Upper lobe of right lung (tissue), 1 donor: ENCODE data around the gene UBXN4. TPM values are rescaled to one million over a fixed set of nuclear protein-coding genes. Genes with fewer than 3 reads are reported as not detected.
"Not testable (repeated sequence)": the region's sequence is repeated elsewhere in the genome, so short reads cannot be mapped to it uniquely, and the experiment has no call there.

Source experiments
- ATAC-seq: fragments of 200-7000 bp; cut with Tn5 transposase; one replicate; pipeline ENCODE4 v1.9.1; 2020; ENCODE audit warnings: mild to moderate bottlenecking, moderate library complexity
- DNase-seq: peaks from one replicate; pipeline ENCODE4 v3.0.0-alpha.2; 2020
- H3K27ac ChIP-seq: fragments of 200-600 bp; one replicate; pipeline ENCODE4 v1.8.0; 2022
- H3K27me3 ChIP-seq: fragments of 200-600 bp; one replicate; pipeline ENCODE4 v1.8.0; 2022; ENCODE audit warnings: mild to moderate bottlenecking
- H3K36me3 ChIP-seq: fragments of 200-600 bp; one replicate; pipeline ENCODE4 v1.8.0; 2022
- H3K4me1 ChIP-seq: fragments of 200-600 bp; one replicate; pipeline ENCODE4 v1.8.0; 2022
- H3K4me3 ChIP-seq: fragments of 200-600 bp; one replicate; pipeline ENCODE4 v1.8.0; 2022; ENCODE audit warnings: mild to moderate bottlenecking
- H3K9me3 ChIP-seq: fragments of 200-600 bp; one replicate; pipeline ENCODE4 v1.8.0; 2022
- CTCF ChIP-seq: fragments of 200-600 bp; IDR thresholded peaks from one replicate; pipeline ENCODE4 v1.8.0; 2022; ENCODE audit warnings: antibody characterized with exemption
- intact Hi-C: fragments of 100-400 bp; cut with DNase I; formaldehyde crosslinking; loops from one replicate; pipeline ENCODE4 v1.11.0; 2022
- long read RNA-seq: library from polyadenylated mRNA; unstranded; transcript quantifications from one replicate; pipeline ENCODE4 v2.0.0, GENCODE V29; 2021
- total RNA-seq: library from RNA; stranded (reverse); fragmentation: NEBNext Ultra II Directional; extraction: Animal tissue kit (Norgen Biotek cat#: 25700); gene quantifications from one replicate; pipeline ENCODE4 v1.2.1, GENCODE V29; 2021
- donor health status: DM: no; HTN: yes; CAD: no; lungs with severe emphysema.

Gene UBXN4
- total RNA-seq, result 80.0 TPM
- long read RNA-seq, full-length matches to known transcripts, result 125 of 198 reads
- long read RNA-seq, partial matches to known transcripts, result 38 of 198 reads
- long read RNA-seq, other reads (novel, unspliced or antisense), result 35 of 198 reads

GRCh38 chr2:135741395-135742324, at the start of gene UBXN4:
UBXN4 (plus strand) TSS chr2:135741855; CDS start chr2:135741930, 75 bp downstream.
- H3K4me1 ChIP-seq, result peaks cover 23% of the 10 kb centered on the region
- intact Hi-C loops, result no loop called here
- ATAC-seq (peak; percentile 98), DNase-seq (peak; percentile 99)
- TF ChIP-seq CTCF, result peak; percentile 52
- H3K36me3 ChIP-seq, result no peaks in the 10 kb centered on the region
- no peaks in the 10 kb centered on the region for H3K9me3 ChIP-seq
- H3K4me3 ChIP-seq, result peak within 1 kb of the TSS; percentile 99
- H3K27ac ChIP-seq, result peak within 1 kb of the TSS; percentile 99
- no peaks in the 10 kb centered on the region for H3K27me3 ChIP-seq

- H3K4me3 ChIP-seq, result no peak overlapping the region
- H3K9me3 ChIP-seq, result no peaks in the 10 kb centered on the region
- peaks cover 4% of the 10 kb centered on the region for H3K4me1 ChIP-seq
- intact Hi-C loops, result no loop called here
- ATAC-seq (no peak), DNase-seq (no peak)
- no peak for TF ChIP-seq CTCF
- no peak overlapping the region for H3K27ac ChIP-seq
- no peaks in the 10 kb centered on the region for H3K36me3 ChIP-seq
- no peaks in the 10 kb centered on the region for H3K27me3 ChIP-seq
These were observed 46.9 kb upstream of the UBXN4 start for GRCh38 chr2:135694711-135695110.

- Histone ChIP-seq H3K4me3 (no peak overlapping the region), H3K27ac (no peak overlapping the region), H3K4me1 (peaks cover 4% of the 10 kb centered on the region), H3K36me3 (no peaks in the 10 kb centered on the region), H3K27me3 (no peaks in the 10 kb centered on the region), H3K9me3 (no peaks in the 10 kb centered on the region)
- TF ChIP-seq CTCF, result no peak
- DNase-seq (no peak), ATAC-seq (no peak)
- intact Hi-C loops, result no loop called here
These were observed 42.8 kb upstream of the UBXN4 start for GRCh38 chr2:135698838-135699237.

- no peak overlapping the region for H3K27ac ChIP-seq
- intact Hi-C loops, result loop anchor here (10.0 kb wide), 1 partner anchor 697 kb away; no protein-coding TSS in a partner anchor
- TF ChIP-seq CTCF, result no peak
These were observed 40.2 kb upstream of the UBXN4 start for GRCh38 chr2:135701442-135701841.

GRCh38 chr2:135703300-135703699, 38.4 kb upstream of the UBXN4 start:
- no peak for TF ChIP-seq CTCF
- H3K9me3 ChIP-seq, result no peaks in the 10 kb centered on the region

More at GRCh38 chr2:135701442-135701841, 40.2 kb upstream of the UBXN4 start:
- Histone ChIP-seq H3K9me3 (no peaks in the 10 kb centered on the region), H3K4me3 (no peak overlapping the region), H3K27me3 (no peaks in the 10 kb centered on the region), H3K36me3 (no peaks in the 10 kb centered on the region), H3K4me1 (no peaks in the 10 kb centered on the region)
- DNase-seq (no peak), ATAC-seq (no peak)

GRCh38 chr2:135704075-135704474, 37.6 kb upstream of the UBXN4 start:
- not testable (repeated sequence) for H3K4me1 ChIP-seq, ATAC-seq, H3K36me3 ChIP-seq, H3K4me3 ChIP-seq, H3K27me3 ChIP-seq, DNase-seq, H3K9me3 ChIP-seq, H3K27ac ChIP-seq
- intact Hi-C loops, result loop anchor here (10.0 kb wide), 1 partner anchor 699 kb away; no protein-coding TSS in a partner anchor

More at GRCh38 chr2:135703300-135703699, 38.4 kb upstream of the UBXN4 start:
- no peaks in the 10 kb centered on the region for H3K36me3 ChIP-seq
- H3K27ac ChIP-seq, result no peak overlapping the region
- intact Hi-C loops, result loop anchor here (10.0 kb wide), 1 partner anchor 698 kb away; no protein-coding TSS in a partner anchor
- no peaks in the 10 kb centered on the region for H3K4me1 ChIP-seq
- H3K4me3 ChIP-seq, result no peak overlapping the region
- no peak for ATAC-seq
- DNase-seq, result no peak
- no peaks in the 10 kb centered on the region for H3K27me3 ChIP-seq
